Endothelial cell of umbilical vein (primary cell): ENCODE results near the gene PIM3. TPM values are rescaled to one million over a fixed set of nuclear protein-coding genes. Genes with fewer than 3 reads are reported as not detected.

Source experiments
- BruUV-seq: library from RNA; stranded (reverse); fragments of 400-500 nt; replicated peaks from 2 replicates; lab custom pipeline; 2021; lab: Mats Ljungman, UMichigan
- CTCF ChIA-PET: fragments of 300-600, 350-600 bp; sonication (Branson Sonifier 250); formaldehyde crosslinking; loops from one replicate; lab custom pipeline; 2021; ENCODE audit warnings: antibody characterized with exemption, inconsistent platforms; lab: Charles Lee
- POLR2A ChIA-PET: fragments of 300-600, 350-600 bp; sonication (Branson Sonifier 250); formaldehyde crosslinking; loops from one replicate; lab custom pipeline; 2021; ENCODE audit warnings: antibody characterized with exemption, inconsistent platforms; lab: Charles Lee
- DNase-seq: peaks from one replicate; pipeline ENCODE4 v3.0.0-alpha.2; 2011; ENCODE audit warnings: low read depth, low spot score
- FAIRE-seq: peaks from 2 replicates; lab custom pipeline; 2011; peaks lifted over from hg19 to GRCh38; lab: Jason Lieb, UNC
- H2AFZ ChIP-seq: 2 replicates; pipeline ENCODE4 v1.6.0; 2012; ENCODE audit warnings: low read depth, low read length, control low read depth, inconsistent platforms
- H3K27ac ChIP-seq: 2 replicates; pipeline ENCODE4 v1.5.1; 2011; ENCODE audit warnings: low read depth, mild to moderate bottlenecking, control low read depth, low read length, moderate library complexity; ENCODE audit not compliant: insufficient read depth
- H3K27me3 ChIP-seq, 2 experiments: 2 replicates each; pipeline versions ENCODE4 v1.6.0 to v1.6.1; 2011; ENCODE audit warnings: low read length in 2 of 2, mixed read lengths in 1 of 2; ENCODE audit not compliant: control insufficient read depth in 2 of 2, insufficient read depth in 2 of 2
- H3K36me3 ChIP-seq, 2 experiments: 2 replicates in 1 of 2; 3 replicates in 1 of 2; pipeline ENCODE4 v1.5.1; 2011; ENCODE audit warnings: low read length in 2 of 2, mild to moderate bottlenecking in 1 of 2, moderate library complexity in 1 of 2; ENCODE audit not compliant: control insufficient read depth in 2 of 2, insufficient read depth in 2 of 2; ENCODE audit errors: extremely low read depth in 1 of 2
- H3K4me1 ChIP-seq: 3 replicates; pipeline ENCODE4 v1.5.1; 2011; ENCODE audit warnings: mild to moderate bottlenecking, low read length; ENCODE audit not compliant: control insufficient read depth, insufficient read depth; ENCODE audit errors: extremely low read depth
- H3K4me2 ChIP-seq: 2 replicates; pipeline ENCODE4 v1.6.1; 2011; ENCODE audit warnings: low read length, control low read depth, mixed read lengths; ENCODE audit not compliant: insufficient read depth
- H3K4me3 ChIP-seq, 3 experiments: fragments of 200-600 bp in 1 of 3; sonication (generic), shearing (Covaris generic) in 1 of 3; replicated peaks in 1 of 3; 2 replicates each; pipeline ENCODE4 v1.5.1; 2011 to 2016; ENCODE audit warnings: control low read depth in 3 of 3, low read length in 3 of 3, mild to moderate bottlenecking in 2 of 3, inconsistent platforms in 1 of 3, low read depth in 1 of 3, moderate library complexity in 1 of 3; ENCODE audit not compliant: insufficient read depth in 1 of 3
- H3K79me2 ChIP-seq: 2 replicates; pipeline ENCODE4 v1.6.0; 2012; ENCODE audit warnings: low read length, inconsistent platforms; ENCODE audit not compliant: control insufficient read depth, insufficient read depth
- H3K9ac ChIP-seq: replicated peaks from 2 replicates; pipeline ENCODE3; 2011; ENCODE audit warnings: low read length, control low read depth; ENCODE audit not compliant: insufficient read depth; ENCODE audit errors: extremely low read depth
- H3K9me1 ChIP-seq: replicated peaks from 3 replicates; pipeline ENCODE4 v1.6.0; 2011; ENCODE audit warnings: mild to moderate bottlenecking, low read length; ENCODE audit not compliant: control insufficient read depth, insufficient read depth; ENCODE audit errors: extremely low read depth
- H3K9me3 ChIP-seq: replicated peaks from 2 replicates; pipeline ENCODE4 v1.5.1; 2012; ENCODE audit warnings: low read length, inconsistent platforms; ENCODE audit not compliant: control insufficient read depth, insufficient read depth
- H4K20me1 ChIP-seq: replicated peaks from 2 replicates; pipeline ENCODE3; 2011; ENCODE audit warnings: mild to moderate bottlenecking, low read length; ENCODE audit not compliant: control insufficient read depth, insufficient read depth; ENCODE audit errors: extremely low read depth
- FOS ChIP-seq: IDR thresholded peaks from 2 replicates; pipeline ENCODE4 v1.6.1; 2011; ENCODE audit warnings: mild to moderate bottlenecking, low read length, moderate library complexity, borderline replicate concordance; ENCODE audit not compliant: insufficient read depth
- GATA2 ChIP-seq: IDR thresholded peaks from 2 replicates; pipeline ENCODE4 v1.7.0; 2011; ENCODE audit warnings: low read depth, mild to moderate bottlenecking, moderate library complexity, mixed read lengths, low read length; ENCODE audit not compliant: insufficient read length, insufficient read depth
- MYC ChIP-seq: IDR thresholded peaks from one replicate; pipeline ENCODE4 v1.6.1; 2011; ENCODE audit warnings: mild to moderate bottlenecking, low read depth, low read length
- POLR2A ChIP-seq: IDR thresholded peaks from 2 replicates; pipeline ENCODE4 v1.6.1; 2012; ENCODE audit warnings: low read depth, mild to moderate bottlenecking, control low read depth, low read length
- POLR2AphosphoS5 ChIP-seq: IDR thresholded peaks from 2 replicates; pipeline ENCODE4 v1.6.1; 2012; ENCODE audit warnings: low read depth, mild to moderate bottlenecking, control low read depth, low read length, moderate library complexity; ENCODE audit not compliant: insufficient read depth
- dilution Hi-C: fragments of 300-500 bp; cut with MboI; formaldehyde crosslinking; loops from one replicate; pipeline ENCODE4 v1.15.0; 2019; ENCODE audit warnings: low sequenced_read_pairs; ENCODE audit not compliant: extremely low pct_ligation_motif_present
- intact Hi-C: fragments of 100-400 bp; cut with micrococcal nuclease; formaldehyde crosslinking; loops from one replicate; pipeline ENCODE4 v1.10.0; 2022
- polyA plus RNA-seq, 4 experiments: library from polyadenylated mRNA; depleted of rRNA in 3 of 4; stranded (reverse) in 3 of 4; unstranded in 1 of 4; fragments of >200 nt; gene quantifications; 2 replicates each; pipeline versions ENCODE4 v1.2.1 to v1.2.3, GENCODE V29; 2011 to 2012; ENCODE audit warnings: missing spikeins in 1 of 4
- total RNA-seq: library from RNA; stranded (reverse); gene quantifications from 2 replicates; pipeline ENCODE4 v1.2.3, GENCODE V29; 2021
- TF ChIP-seq, protein P1 (sequence below), 2 donors: IDR thresholded peaks; 1 replicate in 1 of 2; 2 replicates in 1 of 2; pipeline ENCODE4 v1.5.1; 2011; ENCODE audit warnings: low read length in 2 of 2, mild to moderate bottlenecking in 2 of 2, moderate library complexity in 2 of 2, control low read depth in 1 of 2, inconsistent platforms in 1 of 2, low read depth in 1 of 2; ENCODE audit not compliant: insufficient read depth in 1 of 2; ENCODE audit errors: extremely low read depth in 1 of 2

Gene PIM3
- total and polyA plus RNA-seq, 2 donors (not counting 3 experiments of a cell fraction or from before 2014, with no cell fraction given) = 131 to 185 TPM

GRCh38 chr22:49911881-49912625, 48.5 kb upstream of the PIM3 start:
- H3K4me3 ChIP-seq = no peak overlapping the region
- no peak overlapping the region for H3K27ac ChIP-seq
- CTCF ChIA-PET = interaction anchor here (1.5 kb wide), 1 partner anchor 118 kb away, joined by 4 read pairs; no protein-coding TSS in a partner anchor
- H3K9me3 ChIP-seq = no peaks in the 10 kb centered on the region
- H3K27me3 ChIP-seq = no peaks in the 10 kb centered on the region
- no TSS peak for BruUV-seq
- H3K4me1 ChIP-seq = no peaks in the 10 kb centered on the region
- dilution Hi-C loops = no loop called here
- H3K9me1 ChIP-seq = no peaks in the 10 kb centered on the region
- DNase-seq (no peak), FAIRE-seq (no peak)
- POLR2A ChIA-PET = no interaction called here
- intact Hi-C loops = no loop called here
- no peaks in the 10 kb centered on the region for H3K79me2 ChIP-seq
- H3K4me2 ChIP-seq = no peak overlapping the region
- H2AFZ ChIP-seq = no peak overlapping the region
- no peaks in the 10 kb centered on the region for H4K20me1 ChIP-seq
- H3K9ac ChIP-seq = no peak overlapping the region
- H3K36me3 ChIP-seq = peaks cover 0 to 14% of the 10 kb centered on the region in 2 experiments
- TF ChIP-seq, protein P1, sequence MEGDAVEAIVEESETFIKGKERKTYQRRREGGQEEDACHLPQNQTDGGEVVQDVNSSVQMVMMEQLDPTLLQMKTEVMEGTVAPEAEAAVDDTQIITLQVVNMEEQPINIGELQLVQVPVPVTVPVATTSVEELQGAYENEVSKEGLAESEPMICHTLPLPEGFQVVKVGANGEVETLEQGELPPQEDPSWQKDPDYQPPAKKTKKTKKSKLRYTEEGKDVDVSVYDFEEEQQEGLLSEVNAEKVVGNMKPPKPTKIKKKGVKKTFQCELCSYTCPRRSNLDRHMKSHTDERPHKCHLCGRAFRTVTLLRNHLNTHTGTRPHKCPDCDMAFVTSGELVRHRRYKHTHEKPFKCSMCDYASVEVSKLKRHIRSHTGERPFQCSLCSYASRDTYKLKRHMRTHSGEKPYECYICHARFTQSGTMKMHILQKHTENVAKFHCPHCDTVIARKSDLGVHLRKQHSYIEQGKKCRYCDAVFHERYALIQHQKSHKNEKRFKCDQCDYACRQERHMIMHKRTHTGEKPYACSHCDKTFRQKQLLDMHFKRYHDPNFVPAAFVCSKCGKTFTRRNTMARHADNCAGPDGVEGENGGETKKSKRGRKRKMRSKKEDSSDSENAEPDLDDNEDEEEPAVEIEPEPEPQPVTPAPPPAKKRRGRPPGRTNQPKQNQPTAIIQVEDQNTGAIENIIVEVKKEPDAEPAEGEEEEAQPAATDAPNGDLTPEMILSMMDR (IDR thresholded peaks at IDR 0.05; ENCODE audit: extremely low read depth in 1 of 2, insufficient read depth in 1 of 2, low read depth in 1 of 2, low read length in 2 of 2) = no peak
- no peak for TF ChIP-seq MYC
- no peak for TF ChIP-seq POLR2A
- no peak for TF ChIP-seq FOS
- TF ChIP-seq POLR2AphosphoS5 = no peak
- no peak for TF ChIP-seq GATA2
